ENCODE measurements around the gene LBP.
"Not testable (repeated sequence)": the region's sequence is repeated elsewhere in the genome, so short reads cannot be mapped to it uniquely, and the experiment has no call there.

- TF ChIP-seq ELF1 (IDR thresholded peaks at IDR 0.05; ENCODE audit: borderline replicate concordance, low read depth); POLR2A (IDR thresholded peaks at IDR 0.05; ENCODE audit: borderline replicate concordance, extremely low read depth, insufficient read depth, insufficient read length); EZH2 (IDR thresholded peaks at IDR 0.05); CTCF (IDR thresholded peaks at IDR 0.05 in 2 of 3, conservative IDR thresholded peaks at IDR 0.05 in 1 of 3; ENCODE audit: borderline replicate concordance in 1 of 3, insufficient read depth in 1 of 3, low read depth in 2 of 3, low read length in 2 of 3); SP1 (IDR thresholded peaks at IDR 0.05; ENCODE audit: low read depth); YY1 (IDR thresholded peaks at IDR 0.05; ENCODE audit: extremely low read depth, insufficient replicate concordance, low read depth, low read length); CEBPB (IDR thresholded peaks at IDR 0.05; ENCODE audit: low read depth); JUND (IDR thresholded peaks at IDR 0.05); EZH2phosphoT487 (IDR thresholded peaks at IDR 0.05; ENCODE audit: borderline replicate concordance): not testable (repeated sequence)
- TF ChIP-seq, protein P1, sequence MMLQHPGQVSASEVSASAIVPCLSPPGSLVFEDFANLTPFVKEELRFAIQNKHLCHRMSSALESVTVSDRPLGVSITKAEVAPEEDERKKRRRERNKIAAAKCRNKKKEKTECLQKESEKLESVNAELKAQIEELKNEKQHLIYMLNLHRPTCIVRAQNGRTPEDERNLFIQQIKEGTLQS (IDR thresholded peaks at IDR 0.05), result not testable (repeated sequence)
- TF ChIP-seq, protein P2, sequence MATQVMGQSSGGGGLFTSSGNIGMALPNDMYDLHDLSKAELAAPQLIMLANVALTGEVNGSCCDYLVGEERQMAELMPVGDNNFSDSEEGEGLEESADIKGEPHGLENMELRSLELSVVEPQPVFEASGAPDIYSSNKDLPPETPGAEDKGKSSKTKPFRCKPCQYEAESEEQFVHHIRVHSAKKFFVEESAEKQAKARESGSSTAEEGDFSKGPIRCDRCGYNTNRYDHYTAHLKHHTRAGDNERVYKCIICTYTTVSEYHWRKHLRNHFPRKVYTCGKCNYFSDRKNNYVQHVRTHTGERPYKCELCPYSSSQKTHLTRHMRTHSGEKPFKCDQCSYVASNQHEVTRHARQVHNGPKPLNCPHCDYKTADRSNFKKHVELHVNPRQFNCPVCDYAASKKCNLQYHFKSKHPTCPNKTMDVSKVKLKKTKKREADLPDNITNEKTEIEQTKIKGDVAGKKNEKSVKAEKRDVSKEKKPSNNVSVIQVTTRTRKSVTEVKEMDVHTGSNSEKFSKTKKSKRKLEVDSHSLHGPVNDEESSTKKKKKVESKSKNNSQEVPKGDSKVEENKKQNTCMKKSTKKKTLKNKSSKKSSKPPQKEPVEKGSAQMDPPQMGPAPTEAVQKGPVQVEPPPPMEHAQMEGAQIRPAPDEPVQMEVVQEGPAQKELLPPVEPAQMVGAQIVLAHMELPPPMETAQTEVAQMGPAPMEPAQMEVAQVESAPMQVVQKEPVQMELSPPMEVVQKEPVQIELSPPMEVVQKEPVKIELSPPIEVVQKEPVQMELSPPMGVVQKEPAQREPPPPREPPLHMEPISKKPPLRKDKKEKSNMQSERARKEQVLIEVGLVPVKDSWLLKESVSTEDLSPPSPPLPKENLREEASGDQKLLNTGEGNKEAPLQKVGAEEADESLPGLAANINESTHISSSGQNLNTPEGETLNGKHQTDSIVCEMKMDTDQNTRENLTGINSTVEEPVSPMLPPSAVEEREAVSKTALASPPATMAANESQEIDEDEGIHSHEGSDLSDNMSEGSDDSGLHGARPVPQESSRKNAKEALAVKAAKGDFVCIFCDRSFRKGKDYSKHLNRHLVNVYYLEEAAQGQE (IDR thresholded peaks at IDR 0.05; ENCODE audit: low read depth), result not testable (repeated sequence)
- TF ChIP-seq, protein P3, sequence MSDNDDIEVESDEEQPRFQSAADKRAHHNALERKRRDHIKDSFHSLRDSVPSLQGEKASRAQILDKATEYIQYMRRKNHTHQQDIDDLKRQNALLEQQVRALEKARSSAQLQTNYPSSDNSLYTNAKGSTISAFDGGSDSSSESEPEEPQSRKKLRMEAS (IDR thresholded peaks at IDR 0.05), result not testable (repeated sequence)
Observed at GRCh38 chr20:38314350-38314749, 31.9 kb upstream of the LBP start.

Measured in HCT116 (cell line).